ENCODE results near the gene GREB1L.

- TF ChIP-seq CTCF (conservative IDR thresholded peaks at IDR 0.05 in 1 of 2, IDR thresholded peaks at IDR 0.05 in 1 of 2; ENCODE audit: extremely low read depth in 1 of 2, insufficient read depth in 1 of 2, low read depth in 1 of 2, low read length in 2 of 2): no peak
- TF ChIP-seq EZH2 (IDR thresholded peaks at IDR 0.05; ENCODE audit: borderline replicate concordance, low read length): no peak
Measured at GRCh38 chr18:21284540-21284939, 42.5 kb downstream of the GREB1L start.

Measured in mammary epithelial cell (primary cell).